Umbilical cord (tissue), 2 donors: ENCODE measurements around the gene TRIOBP. TPM values are rescaled to one million over a fixed set of nuclear protein-coding genes. Genes with fewer than 3 reads are reported as not detected.

Experiments used
- DNase-seq: peaks from one replicate; pipeline ENCODE4 v3.0.0-alpha.2; 2015; ENCODE audit warnings: low spot score
- total RNA-seq: library from RNA; depleted of rRNA; stranded (reverse); fragments of >200 nt; gene quantifications from one replicate; pipeline ENCODE4 v1.2.3, GENCODE V29; 2014; ENCODE audit warnings: low replicate concordance; ENCODE audit not compliant: insufficient read depth

Gene TRIOBP
- total RNA-seq, 1 donor from 2014 or later: 96.1 TPM

DNA sequence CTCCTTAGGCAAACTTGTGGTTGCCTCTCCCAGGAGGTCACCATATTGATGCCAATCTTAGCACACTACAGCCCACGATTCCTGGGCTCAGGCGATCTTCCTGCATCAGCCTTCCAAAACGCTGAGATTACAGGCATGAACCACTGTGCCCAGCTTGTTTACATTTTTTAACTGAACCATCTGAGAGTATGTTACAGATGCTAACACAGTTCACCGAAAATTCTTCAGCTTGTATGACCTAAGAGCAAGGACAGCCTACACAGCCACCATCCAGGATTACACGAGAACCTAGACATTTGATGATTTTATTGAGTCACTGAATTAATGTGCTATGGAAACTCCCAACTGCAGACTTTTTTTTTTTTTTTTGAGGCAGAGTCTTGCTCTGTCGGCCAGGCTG lies 27.3 kb upstream of the TRIOBP start:
- no peak for DNase-seq

- DNase-seq: no peak
These were observed 24.5 kb upstream of the TRIOBP start for GRCh38 chr22:37672206-37672919.

- no peak for DNase-seq
These were observed 23.9 kb upstream of the TRIOBP start for GRCh38 chr22:37672920-37673455.

DNA sequence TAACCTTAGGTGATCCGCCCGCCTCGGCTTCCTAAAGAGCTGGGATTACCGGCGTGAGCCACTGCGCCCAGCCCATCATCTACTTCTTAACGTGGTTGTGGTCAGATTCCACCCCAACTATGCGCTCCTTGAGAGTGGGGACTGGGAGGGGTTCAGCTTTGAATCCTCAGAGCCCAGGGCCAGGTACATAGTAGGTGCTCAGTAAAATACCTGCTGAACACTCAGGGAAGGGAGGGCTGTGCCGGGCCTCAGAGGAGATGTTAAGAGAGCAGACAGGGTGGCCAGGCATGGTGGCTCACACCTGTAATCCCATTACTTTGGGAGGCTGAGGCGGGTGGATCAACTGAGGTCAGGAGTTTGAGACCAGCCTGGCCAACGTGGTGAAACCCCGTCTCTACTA lies 22.6 kb upstream of the TRIOBP start:
- DNase-seq: no peak

- DNase-seq: peak; percentile 97
These were observed 21.6 kb upstream of the TRIOBP start, which contains the start of gene LGALS1 for GRCh38 chr22:37674951-37675929. TSS of gene LGALS1 (plus strand) at chr22:37675636. CDS start at chr22:37675703, 67 bp downstream.

- peak; percentile 41 for DNase-seq
These were observed 20.7 kb upstream of the TRIOBP start for GRCh38 chr22:37675930-37676735.

- peak; percentile 95 for DNase-seq
These were observed 19.9 kb upstream of the TRIOBP start for GRCh38 chr22:37676736-37677492.

- DNase-seq: no peak
These were observed 19.3 kb upstream of the TRIOBP start for GRCh38 chr22:37677493-37677974.

GRCh38 chr22:37678372-37678771 lies 18.5 kb upstream of the TRIOBP start:
- no peak for DNase-seq

GRCh38 chr22:37679670-37680069 lies 17.2 kb upstream of the TRIOBP start:
- DNase-seq: no peak

- DNase-seq: no peak
These were observed 16.5 kb upstream of the TRIOBP start for GRCh38 chr22:37680191-37680851.

- DNase-seq: no peak
These were observed 15.8 kb upstream of the TRIOBP start for GRCh38 chr22:37681001-37681424.

DNA sequence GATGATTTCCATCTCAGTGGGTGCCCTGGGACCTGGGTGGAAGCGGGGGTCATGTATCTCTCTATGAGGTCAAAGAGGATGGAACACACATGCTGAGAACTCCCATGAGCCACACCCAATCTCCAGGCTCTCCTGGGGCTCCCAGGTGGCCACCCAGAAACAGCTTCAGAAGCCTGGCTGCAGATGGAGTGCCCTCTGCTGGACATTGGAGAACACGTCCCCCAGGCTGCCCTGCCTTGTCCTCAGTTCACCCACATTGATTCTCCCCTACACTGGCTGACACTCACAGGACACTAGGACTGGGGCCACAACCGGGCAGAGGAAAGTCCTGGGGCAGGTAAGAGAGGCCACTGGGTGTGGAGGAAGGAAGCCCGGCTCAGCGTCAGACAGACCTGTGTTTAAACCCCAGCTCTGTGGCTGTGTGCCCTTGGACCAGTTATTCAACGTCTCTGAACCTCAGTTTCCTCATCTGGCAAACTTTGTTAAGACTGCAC lies 15.2 kb upstream of the TRIOBP start:
- DNase-seq: peak; percentile 71

- no peak for DNase-seq
These were observed 11.8 kb upstream of the TRIOBP start for GRCh38 chr22:37684803-37685615.

DNA sequence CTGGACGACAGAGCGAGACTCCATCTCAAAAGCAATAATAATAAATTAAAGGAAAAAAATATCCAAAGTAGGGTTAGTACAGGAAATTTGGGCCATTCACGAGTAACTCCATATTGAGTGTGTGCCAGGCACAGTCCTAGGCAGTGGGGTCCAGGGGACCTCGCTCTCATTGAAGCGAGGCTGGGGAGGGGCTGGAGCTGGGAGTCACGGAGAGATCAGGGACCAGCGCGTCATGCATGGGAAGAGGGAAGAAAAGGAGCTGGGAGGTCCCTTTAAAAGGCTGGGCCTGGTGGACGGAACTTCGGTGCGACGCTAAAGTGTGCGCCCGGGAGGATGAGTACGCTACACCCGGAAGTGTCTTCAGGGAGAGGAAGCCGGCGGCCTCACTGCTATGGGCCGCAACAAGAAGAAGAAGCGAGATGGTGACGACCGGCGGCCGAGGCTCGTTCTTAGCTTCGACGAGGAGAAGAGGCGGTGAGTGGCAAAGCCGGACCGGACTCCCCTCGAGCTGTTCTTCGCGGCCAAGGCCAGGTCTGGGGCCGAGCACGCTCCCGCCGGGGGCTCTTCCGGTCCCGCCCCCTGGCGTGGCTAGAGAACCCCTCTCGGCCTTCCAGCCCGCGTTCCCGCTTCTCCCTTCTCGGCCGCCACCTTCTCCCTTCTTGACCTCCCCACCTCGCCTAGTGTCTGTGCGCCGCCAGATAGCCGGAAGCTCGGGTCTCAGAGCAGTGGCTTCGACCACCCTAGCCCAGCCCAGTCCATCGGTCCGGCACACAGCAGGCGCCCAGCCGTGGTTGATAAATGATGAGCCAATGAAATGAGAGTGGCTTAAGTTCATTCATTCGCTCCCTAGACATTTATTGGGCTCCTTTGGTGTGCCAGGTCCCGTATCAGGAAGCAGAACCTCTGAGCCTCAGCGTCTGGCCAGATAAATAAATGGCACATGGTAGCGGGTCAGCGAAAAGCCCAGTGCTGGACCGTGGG lies 10.6 kb upstream of the TRIOBP start, which contains the start of gene NOL12:
Gene NOL12 (plus strand): TSS at position 342 of the 981 bp plus-strand sequence. CDS start 50 bp downstream, at position 392.
- DNase-seq: peak; percentile 93

GRCh38 chr22:37690407-37690806 lies 6.4 kb upstream of the TRIOBP start:
- no peak for DNase-seq

GRCh38 chr22:37690901-37691504 lies 5.8 kb upstream of the TRIOBP start:
- DNase-seq: no peak
